Activated B cell treated with CpG ODN at 0.5 μM for 24 hours (primary cell): ENCODE data around the gene EPN2. TPM values are rescaled to one million over a fixed set of nuclear protein-coding genes. Genes with fewer than 3 reads are reported as not detected.

ENCODE experiments used
- ATAC-seq: fragments of 200-7000 bp; cut with Tn5 transposase; one replicate; pipeline ENCODE4 v1.10.0; 2021; ENCODE audit warnings: low read depth, mild to moderate bottlenecking, moderate library complexity
- CTCF ChIA-PET: fragments of 350-600 bp; sonication (Branson Sonifier 250); formaldehyde crosslinking; loops from one replicate; lab custom pipeline; 2021; ENCODE audit warnings: antibody characterized with exemption; lab: Charles Lee
- POLR2A ChIA-PET: fragments of 350-600 bp; sonication (Branson Sonifier 250); formaldehyde crosslinking; loops from one replicate; lab custom pipeline; 2021; ENCODE audit warnings: antibody characterized with exemption; lab: Charles Lee
- DNase-seq: peaks from one replicate; pipeline ENCODE4 v3.0.0; 2022
- H3K27ac Mint-ChIP-seq: one replicate; pipeline ENCODE4 v1.8.0; 2020; ENCODE audit warnings: mixed read lengths
- H3K27me3 Mint-ChIP-seq: one replicate; pipeline ENCODE4 v1.8.0; 2021; ENCODE audit warnings: mixed read lengths
- H3K36me3 Mint-ChIP-seq: one replicate; pipeline ENCODE4 v1.8.0; 2021; ENCODE audit warnings: low read depth, mixed read lengths
- H3K4me1 Mint-ChIP-seq: one replicate; pipeline ENCODE4 v1.8.0; 2021; ENCODE audit warnings: mixed read lengths
- H3K4me3 Mint-ChIP-seq: one replicate; pipeline ENCODE4 v1.8.0; 2020; ENCODE audit warnings: mild to moderate bottlenecking, mixed read lengths
- H3K9me3 Mint-ChIP-seq: one replicate; pipeline ENCODE4 v1.8.0; 2020; ENCODE audit warnings: mixed read lengths
- CTCF ChIP-seq: fragments of 200-600 bp; IDR thresholded peaks from one replicate; pipeline ENCODE4 v1.8.0; 2022; ENCODE audit warnings: antibody characterized with exemption, mild to moderate bottlenecking
- intact Hi-C: fragments of 100-400 bp; cut with micrococcal nuclease; formaldehyde crosslinking; loops from one replicate; pipeline ENCODE4 v1.15.1; 2024
- total RNA-seq: library from RNA; stranded (reverse); gene quantifications from 2 replicates; pipeline ENCODE4 v1.2.3, GENCODE V29; 2022

The EPN2 gene
- total RNA-seq, 1 donor from 2014 or later, result 16.6 TPM

GRCh38 chr17:19333736-19334290 lies 96.6 kb downstream of the EPN2 start:
- H3K27ac Mint-ChIP-seq, result no peak overlapping the region
- intact Hi-C loops, result loop anchor here (10.0 kb wide), 1 partner anchor 49 kb away; no protein-coding TSS in a partner anchor
- H3K27me3 Mint-ChIP-seq, result no peaks in the 10 kb centered on the region
- POLR2A ChIA-PET, result no interaction called here
- no peak overlapping the region for H3K4me3 Mint-ChIP-seq
- H3K9me3 Mint-ChIP-seq, result no peaks in the 10 kb centered on the region
- H3K36me3 Mint-ChIP-seq, result no peaks in the 10 kb centered on the region
- CTCF ChIA-PET, result no interaction called here
- no peaks in the 10 kb centered on the region for H3K4me1 Mint-ChIP-seq
- no peak for ATAC-seq
- no peak for TF ChIP-seq CTCF
- DNase-seq, result no peak

GRCh38 chr17:19334331-19334730 lies 97.2 kb downstream of the EPN2 start:
- ATAC-seq (no peak), DNase-seq (no peak)
- Mint-ChIP-seq H3K4me3 (no peak overlapping the region), H3K4me1 (no peaks in the 10 kb centered on the region), H3K9me3 (no peaks in the 10 kb centered on the region), H3K27ac (no peak overlapping the region), H3K36me3 (no peaks in the 10 kb centered on the region), H3K27me3 (no peaks in the 10 kb centered on the region)
- ChIA-PET POLR2A (no interaction called here), CTCF (no interaction called here)
- intact Hi-C loops, result loop anchor here (10.0 kb wide), 1 partner anchor 50 kb away; no protein-coding TSS in a partner anchor
- TF ChIP-seq CTCF, result no peak

- no peak for TF ChIP-seq CTCF
- no peak overlapping the region for H3K27ac Mint-ChIP-seq
- no peak for DNase-seq
- no peak overlapping the region for H3K4me3 Mint-ChIP-seq
- intact Hi-C loops, result loop anchor here (5.0 to 10.0 kb wide), 2 partner anchors 34 to 51 kb away; no protein-coding TSS in a partner anchor
- H3K4me1 Mint-ChIP-seq, result no peaks in the 10 kb centered on the region
- ATAC-seq, result no peak
- ChIA-PET CTCF (interaction anchor here (0.9 kb wide), 1 partner anchor 89 kb away, joined by 4 read pairs; no protein-coding TSS in a partner anchor), POLR2A (no interaction called here)
- H3K27me3 Mint-ChIP-seq, result no peaks in the 10 kb centered on the region
- no peaks in the 10 kb centered on the region for H3K9me3 Mint-ChIP-seq
- no peaks in the 10 kb centered on the region for H3K36me3 Mint-ChIP-seq
These were observed 98.9 kb downstream of the EPN2 start for GRCh38 chr17:19335951-19336631.

GRCh38 chr17:19336938-19337711 lies 100.0 kb downstream of the EPN2 start:
- DNase-seq, result no peak
- Mint-ChIP-seq H3K4me3 (no peak overlapping the region), H3K4me1 (no peaks in the 10 kb centered on the region), H3K27me3 (no peaks in the 10 kb centered on the region), H3K27ac (no peak overlapping the region), H3K9me3 (no peaks in the 10 kb centered on the region), H3K36me3 (no peaks in the 10 kb centered on the region)
- ATAC-seq, result no peak
- ChIA-PET POLR2A (no interaction called here), CTCF (interaction anchor here (0.8 to 2.5 kb wide), 12 partner anchors 8 to 429 kb away, joined by 3 to 15 read pairs (median 4); no protein-coding TSS in a partner anchor)
- intact Hi-C loops, result loop anchor here (5.0 to 10.0 kb wide), 2 partner anchors 35 to 52 kb away; no protein-coding TSS in a partner anchor
- TF ChIP-seq CTCF, result no peak

GRCh38 chr17:19337712-19338023 lies 100.5 kb downstream of the EPN2 start:
- intact Hi-C loops, result loop anchor here (1.0 to 10.0 kb wide), 4 partner anchors 20 to 110 kb away; no protein-coding TSS in a partner anchor
- ChIA-PET CTCF (interaction anchor here (0.8 to 2.5 kb wide), 14 partner anchors 9 to 429 kb away, joined by 3 to 15 read pairs (median 4); no protein-coding TSS in a partner anchor), POLR2A (no interaction called here)
- TF ChIP-seq CTCF, result no peak
- H3K27me3 Mint-ChIP-seq, result no peaks in the 10 kb centered on the region
- H3K27ac Mint-ChIP-seq, result no peak overlapping the region
- H3K9me3 Mint-ChIP-seq, result no peaks in the 10 kb centered on the region
- H3K4me1 Mint-ChIP-seq, result no peaks in the 10 kb centered on the region
- no peaks in the 10 kb centered on the region for H3K36me3 Mint-ChIP-seq
- no peak for ATAC-seq
- DNase-seq, result no peak
- no peak overlapping the region for H3K4me3 Mint-ChIP-seq
